ENCODE results near the gene PON3. TPM values are rescaled to one million over a fixed set of nuclear protein-coding genes. Genes with fewer than 3 reads are reported as not detected.

Gene PON3
- total and polyA plus RNA-seq, 2 of the 8 experiments (the other 6 are each of a cell fraction or from before 2014, with no cell fraction given), result not detected

DNA sequence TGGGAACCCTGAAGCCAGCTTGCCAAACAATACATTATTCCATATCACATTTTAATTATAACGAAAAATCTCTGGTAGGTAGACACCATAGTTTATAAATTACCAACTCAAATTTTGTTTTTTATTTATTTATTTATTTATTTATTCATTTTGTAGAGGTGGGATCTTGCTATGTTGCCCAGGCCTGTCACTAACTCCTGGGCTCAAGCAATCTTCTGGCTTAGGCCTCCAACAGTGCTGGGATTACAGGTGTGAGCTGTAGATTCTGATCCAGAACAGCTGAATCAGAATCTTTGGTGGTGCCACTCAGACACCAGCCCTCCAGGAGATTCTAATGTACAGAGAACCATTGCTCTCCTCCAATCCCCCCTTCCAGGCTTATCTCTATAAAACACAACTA lies 37.0 kb upstream of the PON3 start:
- H2BK12ac ChIP-seq (ENCODE audit: low read depth, low read length), result no peak overlapping the region
- no peak overlapping the region for H3K23ac ChIP-seq (ENCODE audit: insufficient read length)
- H3K9ac ChIP-seq (replicated peaks in 1 of 4; ENCODE audit: extremely low read depth in 1 of 4, low read depth in 3 of 4, low read length in 3 of 4), result no peak overlapping the region
- H2BK20ac ChIP-seq (ENCODE audit: low read length), result no peak overlapping the region
- no peak overlapping the region for H3K27ac ChIP-seq (ENCODE audit: low read depth, low read length)
- H3K27me3 ChIP-seq (replicated peaks in 1 of 4; ENCODE audit: control insufficient read depth in 3 of 4, extremely low read depth in 1 of 4, insufficient read depth in 3 of 4, low read length in 3 of 4), result peaks cover 0 to 1% (median 0%) of the 10 kb centered on the region in 4 experiments; a peak in 1 of 7 replicates
- no peak for TF ChIP-seq NRF1 (IDR thresholded peaks at IDR 0.05; ENCODE audit: low read depth, low read length)
- TF ChIP-seq ZNF274 (IDR thresholded peaks at IDR 0.05; ENCODE audit: borderline replicate concordance, extremely low read depth, low read length), result no peak
- no peak for TF ChIP-seq SRF (IDR thresholded peaks at IDR 0.05; ENCODE audit: low read depth, low read length)
- TF ChIP-seq, protein P1, sequence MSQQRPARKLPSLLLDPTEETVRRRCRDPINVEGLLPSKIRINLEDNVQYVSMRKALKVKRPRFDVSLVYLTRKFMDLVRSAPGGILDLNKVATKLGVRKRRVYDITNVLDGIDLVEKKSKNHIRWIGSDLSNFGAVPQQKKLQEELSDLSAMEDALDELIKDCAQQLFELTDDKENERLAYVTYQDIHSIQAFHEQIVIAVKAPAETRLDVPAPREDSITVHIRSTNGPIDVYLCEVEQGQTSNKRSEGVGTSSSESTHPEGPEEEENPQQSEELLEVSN (IDR thresholded peaks at IDR 0.05), result no peak
- TF ChIP-seq SIX5 (IDR thresholded peaks at IDR 0.05; ENCODE audit: low read depth, low read length), result no peak
- TF ChIP-seq, protein P2, sequence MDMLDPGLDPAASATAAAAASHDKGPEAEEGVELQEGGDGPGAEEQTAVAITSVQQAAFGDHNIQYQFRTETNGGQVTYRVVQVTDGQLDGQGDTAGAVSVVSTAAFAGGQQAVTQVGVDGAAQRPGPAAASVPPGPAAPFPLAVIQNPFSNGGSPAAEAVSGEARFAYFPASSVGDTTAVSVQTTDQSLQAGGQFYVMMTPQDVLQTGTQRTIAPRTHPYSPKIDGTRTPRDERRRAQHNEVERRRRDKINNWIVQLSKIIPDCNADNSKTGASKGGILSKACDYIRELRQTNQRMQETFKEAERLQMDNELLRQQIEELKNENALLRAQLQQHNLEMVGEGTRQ (IDR thresholded peaks at IDR 0.05; ENCODE audit: low read length), result no peak
- no peak for TF ChIP-seq TAF1 (IDR thresholded peaks at IDR 0.05; ENCODE audit: low read depth, low read length)
- TF ChIP-seq HDAC2 (IDR thresholded peaks at IDR 0.05; ENCODE audit: borderline replicate concordance in 1 of 2, low read depth in 2 of 2, low read length in 2 of 2), result no peak
- TF ChIP-seq TCF12 (IDR thresholded peaks at IDR 0.05; ENCODE audit: low read depth, low read length), result no peak
- no peak for TF ChIP-seq KDM1A (IDR thresholded peaks at IDR 0.05; ENCODE audit: borderline replicate concordance, low read length)
- TF ChIP-seq FOSL1 (IDR thresholded peaks at IDR 0.05; ENCODE audit: insufficient read depth, low read depth, low read length), result no peak
- no peak for TF ChIP-seq EGR1 (IDR thresholded peaks at IDR 0.05; ENCODE audit: borderline replicate concordance, low read depth, low read length)
- no peak for TF ChIP-seq MAFK (IDR thresholded peaks at IDR 0.05; ENCODE audit: low read depth, low read length)
- peaks cover 0 to 7% (median 4%) of the 10 kb centered on the region in 4 experiments; a peak in 6 of 7 replicates for H3K4me1 ChIP-seq (replicated peaks in 1 of 4; ENCODE audit: control insufficient read depth in 3 of 4, insufficient read depth in 4 of 4, low read length in 3 of 4)
- no peak overlapping the region for H3K18ac ChIP-seq (ENCODE audit: extremely low read depth, low read length)
- 83% methylated on average over 1 of the region's 1 CpG; no CpG with 5 or more reads in 1 of the 2 experiments for WGBS, 2 experiments (ENCODE audit: extremely low coverage in 1 of 2, insufficient coverage in 1 of 2, insufficient read length in 1 of 2, insufficient replicate concordance in 2 of 2, low coverage in 1 of 2, low lambda C conversion rate in 2 of 2, missing lambda C conversion rate in 1 of 2)
- no peak overlapping the region for H3K4me3 ChIP-seq (ENCODE audit: extremely low read depth in 1 of 4, insufficient read depth in 2 of 4, low read depth in 3 of 4, low read length in 4 of 4)
- no peak overlapping the region for H3K4me2 ChIP-seq (ENCODE audit: insufficient read depth in 1 of 2, low read depth in 2 of 2, low read length in 2 of 2)
- H3K79me2 ChIP-seq (ENCODE audit: control insufficient read depth in 1 of 2, insufficient read depth in 2 of 2, low read length in 2 of 2), result peaks cover 0 to 9% of the 10 kb centered on the region in 2 experiments; a peak in 1 of 4 replicates
- no peak overlapping the region for H2BK5ac ChIP-seq (ENCODE audit: low read depth, low read length)
- no peak overlapping the region for H3K56ac ChIP-seq (replicated peaks; ENCODE audit: insufficient read length, low read depth, low read length)
- no peak overlapping the region for H2AFZ ChIP-seq (ENCODE audit: low read length)
- H3K23me2 ChIP-seq (ENCODE audit: low read depth, low read length), result no peaks in the 10 kb centered on the region; the same call in 1 of the 2 replicates
- H2AK5ac ChIP-seq (ENCODE audit: low read depth, low read length), result no peak overlapping the region
- H4K5ac ChIP-seq (ENCODE audit: insufficient read length, low read depth, low read length), result no peak overlapping the region
- DNase-seq (ENCODE audit: low read depth in 1 of 2, low spot score in 2 of 2) (no peak), FAIRE-seq (no peak)
- peaks cover 0 to 5% of the 10 kb centered on the region in 2 experiments; a peak in 1 of 4 replicates for H3K9me3 ChIP-seq (ENCODE audit: insufficient read depth in 2 of 2, low read depth in 1 of 2, low read length in 1 of 2)
- no peaks in the 10 kb centered on the region for H3K36me3 ChIP-seq (ENCODE audit: control insufficient read depth in 2 of 4, insufficient read depth in 4 of 4, low read length in 3 of 4)
- H2BK120ac ChIP-seq (replicated peaks; ENCODE audit: low read depth, low read length), result no peak overlapping the region
- no peak overlapping the region for H4K8ac ChIP-seq (ENCODE audit: extremely low read depth, insufficient read depth, low read length)
- no peak overlapping the region for H4K91ac ChIP-seq (replicated peaks; ENCODE audit: insufficient read length, low read length)
- no peak overlapping the region for H3K4ac ChIP-seq (replicated peaks; ENCODE audit: insufficient read length, low read depth, low read length)
- H4K20me1 ChIP-seq (replicated peaks in 1 of 2; ENCODE audit: control insufficient read depth in 1 of 2, insufficient read depth in 2 of 2, low read length in 2 of 2), result no peaks in the 10 kb centered on the region
- CTCF ChIA-PET (ENCODE audit: partially characterized antibody), result no interaction called here
- POLR2A ChIA-PET (ENCODE audit: partially characterized antibody), result interaction anchor here (1.1 kb wide), 1 partner anchor 32 kb away, joined by 3 read pairs; no protein-coding TSS in a partner anchor
- no peaks in the 10 kb centered on the region for H3K79me1 ChIP-seq (ENCODE audit: low read depth, low read length)
- no peak overlapping the region for H3K14ac ChIP-seq (ENCODE audit: insufficient read length)
- no peak overlapping the region for H2BK15ac ChIP-seq (ENCODE audit: low read length)
